Amniotic epithelial cell (primary cell): ENCODE measurements around the gene BCAS1.

Source experiments
- DNase-seq: peaks from one replicate; pipeline ENCODE4 v3.0.0-alpha.2; 2010; ENCODE audit warnings: low read depth

BCAS1 gene

DNA sequence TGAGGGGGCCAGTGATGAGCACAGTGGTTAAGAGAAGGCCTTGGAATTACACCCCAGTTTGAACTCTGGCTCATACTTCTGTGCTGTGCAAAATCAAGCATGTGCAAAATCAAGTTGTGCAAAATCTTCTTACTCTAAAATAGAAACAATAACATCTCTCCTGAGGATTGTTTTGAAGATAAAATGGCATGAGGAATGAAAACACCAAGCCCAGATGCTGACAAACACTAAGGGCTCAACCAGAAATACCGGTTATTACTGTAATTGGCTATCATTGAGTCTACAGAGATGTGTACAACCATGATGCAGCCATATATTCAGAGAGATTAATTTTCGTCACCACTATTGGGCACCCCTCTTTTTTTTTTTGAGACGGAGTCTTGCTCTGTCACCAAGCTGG, 5.9 kb upstream of the BCAS1 start:
- DNase-seq = no peak

GRCh38 chr20:54075322-54075721, 4.9 kb upstream of the BCAS1 start:
- DNase-seq = no peak

DNA sequence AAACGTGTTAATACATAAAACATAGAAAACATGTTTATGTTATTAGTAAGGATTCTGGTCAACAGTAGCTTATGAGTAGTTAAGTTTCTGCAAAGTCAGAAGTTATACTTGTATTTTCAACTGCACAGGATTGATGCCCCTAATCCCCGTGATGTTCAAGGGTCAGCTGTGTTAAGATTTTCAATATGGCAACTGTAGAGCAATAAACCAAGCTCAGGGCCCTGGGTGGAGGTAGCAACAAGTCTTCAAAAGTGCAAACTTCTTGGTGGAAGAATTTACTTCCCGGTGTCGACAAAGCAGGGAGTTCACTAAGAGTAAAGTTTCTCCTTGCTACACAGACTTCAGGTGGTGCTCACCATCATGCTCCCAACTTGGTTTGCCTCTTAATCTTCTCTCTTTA, 4.1 kb upstream of the BCAS1 start:
- no peak for DNase-seq

GRCh38 chr20:54073288-54073687, 2.9 kb upstream of the BCAS1 start:
- no peak for DNase-seq

DNA sequence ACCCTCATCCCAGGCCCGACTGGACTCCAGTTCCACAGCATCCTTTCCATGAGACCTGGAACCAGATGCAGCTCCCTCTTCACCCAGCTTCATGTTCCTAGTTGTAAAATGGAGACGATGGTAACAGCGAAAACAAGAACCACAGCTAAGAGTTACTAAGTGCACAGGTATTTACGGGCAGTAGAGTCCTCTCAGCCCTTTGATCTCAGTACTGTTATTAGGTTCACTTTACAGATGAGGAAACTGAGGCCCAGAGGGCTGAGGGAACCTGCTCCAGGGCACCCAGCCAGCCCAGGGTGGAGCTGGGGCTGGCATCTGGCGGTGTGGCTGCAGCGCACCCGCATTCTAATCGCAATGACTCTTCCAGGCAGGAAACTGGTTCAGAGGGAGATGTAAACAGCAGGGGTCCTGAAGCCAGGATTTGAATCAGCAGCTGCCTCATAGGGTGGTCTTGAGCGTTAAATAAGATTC, 858 bp downstream of the BCAS1 start:
- no peak for DNase-seq

- no peak for DNase-seq
These were observed 1.4 kb downstream of the BCAS1 start for GRCh38 chr20:54068966-54069365.

DNA sequence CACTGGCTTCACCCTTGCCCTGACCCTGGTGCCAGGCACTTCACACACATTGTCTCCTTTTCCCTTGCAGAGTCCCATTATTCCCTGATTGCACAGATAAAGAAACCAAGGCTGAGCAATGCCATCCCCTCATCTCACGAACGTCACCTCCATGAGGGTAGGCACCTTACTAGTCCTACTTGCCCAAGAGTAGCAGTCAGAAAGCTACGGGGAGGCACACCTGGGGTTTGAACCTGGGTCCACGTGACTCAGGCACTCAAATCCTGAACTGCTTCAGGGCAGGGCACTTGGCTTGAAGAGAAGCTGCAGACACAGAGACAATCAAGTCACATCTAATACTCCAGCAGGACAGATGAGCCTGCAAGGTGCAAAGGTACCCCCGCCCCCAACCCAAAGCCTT, 1.9 kb downstream of the BCAS1 start:
- no peak for DNase-seq

DNA sequence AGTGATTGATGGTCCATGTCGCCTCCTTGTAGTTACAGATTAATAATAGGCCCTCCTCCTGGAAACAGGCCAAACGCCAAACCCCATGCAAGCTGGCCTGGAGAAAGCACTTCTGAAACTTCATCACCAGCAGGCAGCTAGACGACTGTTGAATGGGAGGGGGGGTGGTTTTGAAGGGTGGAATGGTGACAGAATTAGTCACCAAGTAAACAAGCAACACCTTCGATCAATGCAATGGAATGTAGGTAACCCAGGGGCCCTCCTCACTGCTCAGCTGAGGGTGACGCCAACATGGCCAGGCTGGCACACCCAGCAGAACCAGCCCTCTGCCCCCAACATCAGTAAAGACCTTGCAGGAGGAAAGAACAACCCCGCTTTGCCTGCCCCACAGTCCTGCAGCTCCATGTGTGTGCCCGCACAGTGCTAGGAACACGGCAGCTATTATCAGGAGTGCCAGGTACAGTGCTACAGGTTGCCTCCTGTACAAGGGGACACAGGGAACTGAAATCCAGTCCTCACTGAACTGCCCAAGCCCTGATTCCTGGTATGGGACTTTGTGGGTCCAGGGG, 2.7 kb downstream of the BCAS1 start:
- no peak for DNase-seq

DNA sequence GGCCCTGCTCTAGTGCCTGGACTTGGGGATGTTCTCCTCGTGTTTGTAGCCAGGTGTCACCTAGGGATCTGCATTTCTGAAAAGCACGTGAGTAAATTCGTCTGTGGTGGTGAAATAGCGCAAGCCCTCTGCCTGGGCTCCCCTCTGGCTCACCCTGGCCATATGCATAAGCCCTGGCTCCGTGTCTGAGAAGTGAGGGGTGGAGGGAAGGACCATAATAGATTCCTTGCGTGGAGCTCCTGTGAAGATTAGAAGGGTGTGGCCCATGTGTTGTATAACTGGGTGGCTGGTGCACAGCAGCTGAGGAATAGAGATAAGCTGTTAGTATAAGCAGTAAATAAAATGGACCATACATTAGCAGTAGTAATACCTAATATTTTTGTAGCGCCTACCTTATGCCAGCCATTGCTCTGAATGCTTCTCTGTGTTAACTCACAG, 4.8 kb downstream of the BCAS1 start:
- DNase-seq = no peak

- DNase-seq = no peak
These were observed 5.5 kb downstream of the BCAS1 start for GRCh38 chr20:54064939-54065338.

DNA sequence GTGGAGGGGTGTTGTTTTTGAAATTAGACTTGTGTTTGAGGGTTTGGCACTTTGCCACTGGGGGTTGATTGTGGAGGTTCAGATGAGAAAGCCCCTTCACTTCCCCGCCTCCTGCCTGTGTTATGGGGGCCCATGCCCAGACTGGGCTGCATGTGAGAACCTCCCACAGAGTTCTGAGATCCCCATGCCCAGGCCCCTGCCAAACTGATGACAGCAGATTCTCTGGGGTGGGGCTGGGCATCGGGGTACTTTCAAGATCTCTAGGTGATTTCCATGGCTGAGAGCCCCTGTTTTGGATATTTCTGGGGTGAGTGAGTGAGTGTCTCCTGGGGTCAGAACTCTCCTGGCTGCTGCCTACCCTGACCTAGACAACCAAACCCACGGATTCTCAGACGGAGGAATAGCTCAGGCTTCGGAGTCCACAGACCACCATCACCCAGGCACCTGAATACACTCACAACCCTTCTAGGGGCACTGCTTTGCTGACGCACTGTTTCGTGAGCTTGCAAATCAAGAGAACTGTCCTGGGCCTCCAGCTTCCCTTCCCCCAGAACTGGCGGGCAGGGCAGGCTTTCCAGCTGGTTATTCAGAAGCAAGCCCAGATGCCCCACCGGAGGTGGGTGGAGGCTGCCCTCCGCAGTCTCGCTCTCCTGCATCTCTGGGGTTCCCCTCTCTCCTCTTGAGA, 6.3 kb downstream of the BCAS1 start:
- no peak for DNase-seq

- no peak for DNase-seq
These were observed 6.8 kb downstream of the BCAS1 start for GRCh38 chr20:54063580-54063979.

DNA sequence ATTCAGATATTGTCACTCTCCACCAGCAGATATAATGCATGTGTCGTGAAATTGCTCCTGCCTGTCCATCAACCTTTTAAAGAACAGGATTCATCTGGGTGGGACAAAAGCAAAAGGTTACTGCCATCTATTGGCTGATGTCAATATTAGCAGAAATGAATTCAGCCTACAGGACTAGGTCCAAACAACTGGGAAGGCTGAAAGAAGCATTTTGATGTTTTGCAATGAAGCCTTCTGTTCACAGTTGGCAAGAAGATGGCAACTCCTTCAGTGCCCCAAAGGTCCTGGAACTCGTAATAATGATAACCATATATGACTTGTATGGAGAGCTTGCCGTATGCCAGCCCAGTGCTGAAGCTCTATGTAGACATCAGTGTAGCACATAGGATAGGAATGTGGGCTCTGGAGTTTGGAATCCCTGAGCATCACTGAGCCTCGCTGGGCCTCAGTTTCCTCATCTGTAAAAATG, 7.5 kb downstream of the BCAS1 start:
- peak; percentile 52 for DNase-seq

GRCh38 chr20:54061101-54061881, 9.1 kb downstream of the BCAS1 start:
- DNase-seq = peak; percentile 28

DNA sequence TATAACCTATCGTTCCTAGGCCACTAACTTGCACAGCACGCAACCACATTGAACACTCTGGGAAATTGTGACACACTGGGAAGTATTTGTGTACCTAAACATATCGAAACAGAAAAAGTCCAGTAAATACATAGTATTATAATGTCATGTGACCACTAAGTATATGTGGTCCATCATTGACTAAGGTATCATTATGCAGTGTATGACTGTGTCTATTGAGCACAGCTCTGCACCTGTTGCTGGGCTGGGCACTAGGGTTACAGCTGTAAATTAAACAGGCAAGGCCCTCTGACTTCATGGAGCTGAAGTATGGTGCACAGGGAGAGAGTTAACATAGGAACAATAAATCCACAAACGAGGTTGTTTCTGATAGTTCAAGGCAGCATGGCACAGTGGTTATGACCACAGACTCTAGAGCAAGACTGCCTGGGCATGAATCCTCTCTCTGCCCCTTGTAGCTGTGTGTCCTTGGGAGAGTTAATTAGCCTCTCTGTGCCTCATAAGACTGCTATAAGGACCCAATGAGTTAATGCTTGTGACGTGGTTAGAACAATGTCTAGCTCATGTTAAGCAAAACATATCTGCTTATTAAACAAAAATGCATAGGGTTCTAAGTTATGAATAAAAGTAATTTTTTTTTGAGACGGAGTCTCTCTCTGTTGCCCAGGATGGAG, 10.6 kb downstream of the BCAS1 start:
- no peak for DNase-seq

DNA sequence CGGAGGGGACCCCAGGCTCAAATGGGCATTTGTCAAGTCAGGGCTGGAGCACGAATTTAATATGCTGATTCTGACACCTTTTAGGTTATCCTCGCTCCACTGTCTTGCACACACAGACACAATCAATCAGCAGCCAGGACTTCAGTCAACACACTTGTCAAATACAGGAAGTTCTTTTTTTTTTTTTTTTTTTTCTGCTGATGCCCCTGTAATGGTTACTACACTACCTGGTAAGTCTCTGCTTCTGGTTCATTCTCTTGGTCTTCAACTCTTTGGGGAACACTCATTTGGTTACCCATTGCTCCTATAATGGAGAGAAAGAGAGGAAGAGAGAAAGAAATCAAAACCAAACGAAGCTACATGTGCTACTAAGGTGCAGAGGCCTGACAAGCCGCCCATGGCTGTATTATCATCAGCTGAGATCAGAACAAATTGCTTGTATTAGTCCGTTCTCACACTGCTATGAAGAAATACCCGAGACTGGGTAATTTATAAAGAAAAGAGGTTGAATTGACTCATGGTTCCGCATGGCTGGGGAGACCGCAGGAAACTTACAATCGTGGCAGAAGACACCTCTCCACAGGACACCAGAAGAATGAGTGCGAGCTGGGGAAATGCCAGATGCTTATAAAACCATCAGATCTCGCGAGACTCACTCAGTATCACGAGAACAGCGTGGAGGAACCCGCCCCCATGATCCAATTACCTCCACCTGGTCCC, 11.8 kb downstream of the BCAS1 start:
- DNase-seq = no peak

GRCh38 chr20:54056762-54057639, 13.4 kb downstream of the BCAS1 start:
- DNase-seq = no peak

- no peak for DNase-seq
These were observed 15.9 kb downstream of the BCAS1 start for GRCh38 chr20:54054516-54054915.

DNA sequence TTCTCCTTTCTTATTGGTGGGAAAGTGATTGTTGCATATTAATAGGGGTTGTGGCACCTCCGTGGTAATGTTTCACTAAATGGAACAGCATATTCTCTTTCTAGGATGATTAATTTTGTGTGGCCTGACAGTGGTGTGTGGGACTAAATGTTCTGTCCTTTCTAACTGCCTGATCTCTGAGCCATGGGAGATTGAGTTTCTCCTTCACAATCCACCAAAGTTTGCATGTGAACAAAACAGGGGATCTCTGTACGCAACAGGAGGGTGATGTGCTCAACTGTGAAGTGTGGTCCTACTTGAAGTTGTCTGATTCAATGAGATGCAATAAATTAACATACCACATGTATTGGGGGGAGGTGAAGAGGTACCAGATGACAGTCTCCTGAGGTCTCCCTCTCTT, 19.3 kb downstream of the BCAS1 start:
- DNase-seq = no peak

- no peak for DNase-seq
These were observed 21.4 kb downstream of the BCAS1 start for GRCh38 chr20:54048891-54049545.
